Measurements from ENCODE around the gene KLF7.

Gene KLF7

GRCh38 chr2:207107551-207107950 lies 58.2 kb downstream of the KLF7 start:
- TF ChIP-seq, protein P1, sequence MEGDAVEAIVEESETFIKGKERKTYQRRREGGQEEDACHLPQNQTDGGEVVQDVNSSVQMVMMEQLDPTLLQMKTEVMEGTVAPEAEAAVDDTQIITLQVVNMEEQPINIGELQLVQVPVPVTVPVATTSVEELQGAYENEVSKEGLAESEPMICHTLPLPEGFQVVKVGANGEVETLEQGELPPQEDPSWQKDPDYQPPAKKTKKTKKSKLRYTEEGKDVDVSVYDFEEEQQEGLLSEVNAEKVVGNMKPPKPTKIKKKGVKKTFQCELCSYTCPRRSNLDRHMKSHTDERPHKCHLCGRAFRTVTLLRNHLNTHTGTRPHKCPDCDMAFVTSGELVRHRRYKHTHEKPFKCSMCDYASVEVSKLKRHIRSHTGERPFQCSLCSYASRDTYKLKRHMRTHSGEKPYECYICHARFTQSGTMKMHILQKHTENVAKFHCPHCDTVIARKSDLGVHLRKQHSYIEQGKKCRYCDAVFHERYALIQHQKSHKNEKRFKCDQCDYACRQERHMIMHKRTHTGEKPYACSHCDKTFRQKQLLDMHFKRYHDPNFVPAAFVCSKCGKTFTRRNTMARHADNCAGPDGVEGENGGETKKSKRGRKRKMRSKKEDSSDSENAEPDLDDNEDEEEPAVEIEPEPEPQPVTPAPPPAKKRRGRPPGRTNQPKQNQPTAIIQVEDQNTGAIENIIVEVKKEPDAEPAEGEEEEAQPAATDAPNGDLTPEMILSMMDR (IDR thresholded peaks at IDR 0.05; ENCODE audit: low read depth, low read length) = no peak
- peaks cover 5% of the 10 kb centered on the region; the same call in 1 of the 2 replicates for H3K4me1 ChIP-seq
- H3K4me3 ChIP-seq (ENCODE audit: low read depth, low read length) = no peak overlapping the region
- no peaks in the 10 kb centered on the region for H3K27me3 ChIP-seq
- DNase-seq = no peak
- H3K36me3 ChIP-seq = peaks cover 97% of the 10 kb centered on the region
- no peaks in the 10 kb centered on the region for H3K9me3 ChIP-seq

DNA sequence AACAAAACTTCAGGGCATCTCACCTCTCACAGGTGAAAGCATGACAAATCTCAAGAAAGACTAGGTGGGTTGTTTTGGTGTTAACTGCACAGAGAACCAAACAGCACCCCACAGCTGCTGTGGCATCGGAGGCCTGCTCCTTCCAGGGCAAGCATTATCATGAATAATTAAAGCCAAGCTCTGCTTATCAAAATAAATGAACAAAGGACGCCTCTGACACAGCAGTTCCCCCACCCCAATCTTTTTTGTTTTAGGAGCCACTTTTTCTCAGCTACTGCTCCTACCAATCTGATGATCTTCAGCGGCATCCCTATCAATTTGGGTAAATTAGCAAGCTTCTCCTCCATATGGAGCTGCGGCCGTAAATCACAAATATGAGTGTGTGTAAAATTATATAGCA lies 58.6 kb downstream of the KLF7 start:
- DNase-seq = no peak
- Histone ChIP-seq H3K4me1 (peaks cover 5% of the 10 kb centered on the region; the same call in 1 of the 2 replicates), H3K4me3 (ENCODE audit: low read depth, low read length) (no peak overlapping the region), H3K36me3 (peaks cover 97% of the 10 kb centered on the region), H3K9me3 (no peaks in the 10 kb centered on the region), H3K27me3 (no peaks in the 10 kb centered on the region)
- TF ChIP-seq, protein P1 (IDR thresholded peaks at IDR 0.05; ENCODE audit: low read depth, low read length) = no peak

- DNase-seq = no peak
- peaks cover 94% of the 10 kb centered on the region for H3K36me3 ChIP-seq
Observed at GRCh38 chr2:207103132-207103531, 62.6 kb downstream of the KLF7 start.

GRCh38 chr2:207101984-207102383 lies 63.8 kb downstream of the KLF7 start:
- H3K27me3 ChIP-seq = no peaks in the 10 kb centered on the region
- no peak for DNase-seq
- H3K4me3 ChIP-seq (ENCODE audit: low read depth, low read length) = no peak overlapping the region
- H3K4me1 ChIP-seq = peaks cover 6% of the 10 kb centered on the region; the same call in 1 of the 2 replicates
- H3K9me3 ChIP-seq = no peaks in the 10 kb centered on the region
- TF ChIP-seq, protein P1 (IDR thresholded peaks at IDR 0.05; ENCODE audit: low read depth, low read length) = no peak
- H3K36me3 ChIP-seq = peaks cover 94% of the 10 kb centered on the region

More at GRCh38 chr2:207103132-207103531, 62.6 kb downstream of the KLF7 start:
- H3K9me3 ChIP-seq = no peaks in the 10 kb centered on the region
- TF ChIP-seq, protein P1 (IDR thresholded peaks at IDR 0.05; ENCODE audit: low read depth, low read length) = no peak
- H3K27me3 ChIP-seq = no peaks in the 10 kb centered on the region
- H3K4me1 ChIP-seq = peaks cover 11% of the 10 kb centered on the region; the same call in 1 of the 2 replicates
- H3K4me3 ChIP-seq (ENCODE audit: low read depth, low read length) = no peak overlapping the region

DNA sequence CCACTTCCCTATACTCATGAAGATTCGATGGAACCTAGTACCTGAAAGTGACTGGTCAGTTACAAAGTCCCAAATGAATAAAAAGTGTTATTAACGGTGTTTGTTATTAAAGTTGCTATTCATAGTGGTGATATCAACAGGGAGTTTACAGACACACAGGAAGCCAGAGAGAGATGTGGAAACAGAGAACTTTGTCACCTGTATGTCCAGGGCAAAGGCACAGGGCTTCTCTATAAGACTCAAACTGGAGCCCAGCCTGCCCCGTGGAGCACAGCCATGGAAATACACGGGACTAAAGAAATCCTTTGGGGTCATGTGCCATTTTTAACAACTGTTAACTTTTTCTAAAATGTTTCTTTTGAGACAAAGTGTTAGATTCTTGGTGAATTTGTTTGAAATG lies 68.5 kb downstream of the KLF7 start:
- no peak for DNase-seq
- Histone ChIP-seq H3K4me1 (peaks cover 11% of the 10 kb centered on the region), H3K4me3 (ENCODE audit: low read depth, low read length) (no peak overlapping the region), H3K36me3 (peaks cover 75% of the 10 kb centered on the region), H3K27me3 (no peaks in the 10 kb centered on the region), H3K9me3 (no peaks in the 10 kb centered on the region)
- TF ChIP-seq, protein P1 (IDR thresholded peaks at IDR 0.05; ENCODE audit: low read depth, low read length) = no peak

GRCh38 chr2:207095963-207096362 lies 69.8 kb downstream of the KLF7 start:
- peaks cover 75% of the 10 kb centered on the region for H3K36me3 ChIP-seq
- no peaks in the 10 kb centered on the region for H3K9me3 ChIP-seq
- H3K4me3 ChIP-seq (ENCODE audit: low read depth, low read length) = no peak overlapping the region
- TF ChIP-seq, protein P1 (IDR thresholded peaks at IDR 0.05; ENCODE audit: low read depth, low read length) = no peak
- no peaks in the 10 kb centered on the region for H3K27me3 ChIP-seq
- no peak for DNase-seq
- peaks cover 17% of the 10 kb centered on the region for H3K4me1 ChIP-seq
